ENCODE measurements around the gene AGMAT.

Gene AGMAT, protein sequence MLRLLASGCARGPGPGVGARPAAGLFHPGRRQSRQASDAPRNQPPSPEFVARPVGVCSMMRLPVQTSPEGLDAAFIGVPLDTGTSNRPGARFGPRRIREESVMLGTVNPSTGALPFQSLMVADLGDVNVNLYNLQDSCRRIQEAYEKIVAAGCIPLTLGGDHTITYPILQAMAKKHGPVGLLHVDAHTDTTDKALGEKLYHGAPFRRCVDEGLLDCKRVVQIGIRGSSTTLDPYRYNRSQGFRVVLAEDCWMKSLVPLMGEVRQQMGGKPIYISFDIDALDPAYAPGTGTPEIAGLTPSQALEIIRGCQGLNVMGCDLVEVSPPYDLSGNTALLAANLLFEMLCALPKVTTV

DNA sequence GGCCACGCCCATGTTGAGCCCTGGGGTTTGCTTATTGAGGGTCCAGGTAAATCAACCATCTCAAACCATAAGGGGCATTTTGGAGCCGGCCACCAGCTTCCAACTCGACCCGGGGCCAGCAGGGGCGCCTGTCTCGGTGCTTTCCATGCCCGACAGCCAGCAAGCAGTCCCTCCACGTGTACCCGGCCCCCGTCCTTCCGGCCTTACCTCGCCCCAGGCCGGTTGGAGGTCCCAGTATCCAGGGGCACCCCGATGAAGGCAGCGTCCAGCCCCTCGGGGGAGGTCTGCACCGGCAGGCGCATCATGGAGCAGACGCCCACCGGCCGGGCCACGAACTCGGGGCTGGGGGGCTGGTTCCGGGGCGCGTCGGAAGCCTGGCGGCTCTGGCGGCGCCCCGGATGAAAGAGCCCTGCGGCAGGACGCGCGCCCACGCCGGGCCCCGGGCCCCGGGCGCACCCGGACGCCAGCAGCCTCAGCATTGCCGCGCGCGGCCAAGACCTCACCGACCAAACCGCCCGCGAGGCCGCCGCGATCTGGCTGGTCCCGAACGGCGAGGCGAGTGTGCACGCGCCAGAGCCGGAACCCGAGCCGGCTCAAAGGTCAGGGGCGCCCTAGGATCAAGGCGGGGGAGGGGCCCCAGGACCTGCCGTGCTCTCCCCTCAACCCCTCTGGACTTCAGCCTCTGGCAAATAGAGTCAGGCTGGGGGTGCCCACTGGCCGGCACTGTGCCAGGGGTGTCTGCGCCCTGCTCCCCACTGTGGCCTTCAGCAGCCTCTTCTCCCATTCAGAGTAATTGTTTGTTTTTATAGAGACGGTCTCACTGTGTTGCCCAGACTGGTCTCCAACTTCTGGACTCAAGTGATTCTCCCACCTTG lies at the start of gene AGMAT:
TSS of gene AGMAT (minus strand) at position 563 of the 875 bp plus-strand sequence. CDS start at position 479, 84 bp downstream.
- peak; percentile 47 to 59 (median 55) for DNase-seq (ENCODE audit: low read depth in 2 of 3, low spot score in 2 of 3)

DNA sequence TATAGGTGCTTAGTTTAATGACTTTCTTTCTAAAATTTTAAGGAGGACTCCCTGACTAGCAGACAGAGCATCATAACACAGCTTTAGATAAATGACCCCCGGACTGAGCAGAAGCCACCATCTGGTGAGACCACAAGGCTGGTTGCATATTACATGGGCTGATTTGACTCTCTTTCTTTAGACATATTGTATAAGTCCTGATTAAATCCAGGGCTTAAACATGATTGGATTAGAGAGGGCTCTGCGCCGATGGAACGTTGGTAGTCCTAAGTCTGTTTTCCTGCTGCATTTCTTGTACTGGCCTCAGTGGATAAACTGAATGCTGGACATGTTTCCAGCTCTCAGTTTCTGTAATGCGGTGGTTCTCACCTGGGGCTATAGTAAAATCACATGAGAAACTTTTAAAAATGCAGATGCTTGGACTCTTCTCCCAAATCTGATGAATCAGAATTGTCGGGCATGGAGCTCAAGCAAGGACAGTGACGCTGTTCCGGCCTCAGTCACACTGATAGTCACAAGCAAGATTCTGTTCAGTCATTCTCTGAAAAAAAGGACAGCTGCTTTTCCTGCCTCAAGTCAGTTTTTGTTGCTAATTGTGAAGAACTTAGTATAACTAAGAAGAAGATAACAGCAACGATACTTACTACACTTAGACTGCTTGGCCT lies 49.0 kb upstream of the AGMAT start:
- no peak for DNase-seq (ENCODE audit: low read depth in 2 of 3, low spot score in 2 of 3)

DNA sequence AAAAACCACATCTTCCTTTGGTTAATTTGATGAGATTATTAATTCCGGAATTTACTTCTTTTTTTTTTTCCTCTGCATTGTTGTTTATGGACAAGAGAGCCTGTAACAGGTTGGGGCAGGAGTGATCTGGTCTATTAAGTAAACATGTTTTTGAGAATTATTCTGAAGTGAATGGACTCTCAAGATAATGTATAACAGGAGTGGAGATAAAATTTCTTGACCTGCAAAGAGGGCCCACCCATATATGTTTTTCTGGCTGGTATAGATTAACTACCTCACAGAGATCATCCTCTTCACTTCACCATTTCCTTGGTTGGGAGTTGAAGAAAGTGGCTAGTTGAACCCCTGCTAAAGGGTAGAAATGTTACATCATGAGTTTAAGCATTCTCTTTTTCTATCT lies 43.2 kb upstream of the AGMAT start:
- no peak for DNase-seq (ENCODE audit: low read depth in 2 of 3, low spot score in 2 of 3)

DNA sequence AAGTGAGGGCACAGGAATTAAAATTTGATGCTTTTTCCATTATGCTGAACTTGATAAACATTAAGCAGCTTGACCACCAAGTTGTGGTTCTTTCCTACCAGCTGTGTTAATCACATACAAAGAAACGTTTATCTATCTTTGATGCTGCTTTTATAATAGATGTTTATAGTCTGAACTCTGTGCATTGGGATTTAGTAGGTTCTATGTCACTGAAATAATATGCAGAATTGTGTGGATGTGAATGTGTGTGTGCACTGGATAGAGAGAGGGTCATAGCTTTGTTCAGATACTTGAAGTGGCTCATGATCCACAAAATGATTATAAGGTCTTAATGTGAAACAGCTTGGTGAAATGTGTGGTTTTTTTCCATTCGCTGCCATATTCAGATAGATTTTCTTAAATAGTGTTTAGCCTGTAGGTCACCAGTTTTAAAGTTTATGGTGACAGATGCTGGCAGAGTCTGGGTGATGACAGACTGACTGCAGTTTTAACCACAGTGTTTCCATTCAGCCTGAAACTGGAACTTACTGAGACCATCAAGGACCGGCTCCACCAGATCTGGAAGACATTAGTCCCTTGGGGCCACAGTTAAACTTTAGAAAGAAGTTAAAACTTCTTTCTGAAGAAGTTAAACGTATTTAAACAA lies 42.6 kb upstream of the AGMAT start:
- DNase-seq (ENCODE audit: low read depth in 2 of 3, low spot score in 2 of 3), result no peak

DNA sequence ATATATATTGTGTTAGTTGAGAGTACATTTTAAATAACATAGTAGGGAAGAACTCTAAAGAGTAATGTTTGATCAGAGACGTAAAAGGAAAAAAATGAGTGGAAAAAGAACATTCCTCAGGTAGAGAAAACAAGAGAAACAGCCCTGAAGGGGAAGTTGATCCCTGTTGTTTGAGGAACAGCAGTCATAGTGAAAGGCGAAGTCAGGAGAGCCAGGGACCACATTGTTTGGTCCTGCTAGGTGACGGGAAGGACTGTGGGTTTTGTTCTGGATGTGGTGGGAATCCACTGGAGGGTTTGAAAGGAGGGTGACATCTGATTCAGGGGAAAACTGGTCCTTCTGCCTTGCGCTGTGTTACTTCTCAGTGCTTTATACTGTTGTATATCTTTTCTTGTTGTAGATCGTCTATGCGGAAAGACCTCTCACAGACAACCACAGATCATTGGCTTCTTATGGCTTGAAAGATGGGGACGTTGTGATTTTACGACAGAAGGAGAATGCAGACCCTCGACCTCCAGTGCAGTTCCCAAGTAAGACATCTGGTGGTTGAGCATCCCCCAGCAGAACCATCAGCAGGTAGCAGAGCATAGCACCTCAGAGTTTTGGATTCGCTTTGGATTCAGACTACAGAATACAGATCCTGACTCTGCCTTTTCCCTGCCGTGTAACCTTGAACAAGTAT lies 41.6 kb upstream of the AGMAT start:
- DNase-seq (ENCODE audit: low read depth in 2 of 3, low spot score in 2 of 3), result no peak

DNA sequence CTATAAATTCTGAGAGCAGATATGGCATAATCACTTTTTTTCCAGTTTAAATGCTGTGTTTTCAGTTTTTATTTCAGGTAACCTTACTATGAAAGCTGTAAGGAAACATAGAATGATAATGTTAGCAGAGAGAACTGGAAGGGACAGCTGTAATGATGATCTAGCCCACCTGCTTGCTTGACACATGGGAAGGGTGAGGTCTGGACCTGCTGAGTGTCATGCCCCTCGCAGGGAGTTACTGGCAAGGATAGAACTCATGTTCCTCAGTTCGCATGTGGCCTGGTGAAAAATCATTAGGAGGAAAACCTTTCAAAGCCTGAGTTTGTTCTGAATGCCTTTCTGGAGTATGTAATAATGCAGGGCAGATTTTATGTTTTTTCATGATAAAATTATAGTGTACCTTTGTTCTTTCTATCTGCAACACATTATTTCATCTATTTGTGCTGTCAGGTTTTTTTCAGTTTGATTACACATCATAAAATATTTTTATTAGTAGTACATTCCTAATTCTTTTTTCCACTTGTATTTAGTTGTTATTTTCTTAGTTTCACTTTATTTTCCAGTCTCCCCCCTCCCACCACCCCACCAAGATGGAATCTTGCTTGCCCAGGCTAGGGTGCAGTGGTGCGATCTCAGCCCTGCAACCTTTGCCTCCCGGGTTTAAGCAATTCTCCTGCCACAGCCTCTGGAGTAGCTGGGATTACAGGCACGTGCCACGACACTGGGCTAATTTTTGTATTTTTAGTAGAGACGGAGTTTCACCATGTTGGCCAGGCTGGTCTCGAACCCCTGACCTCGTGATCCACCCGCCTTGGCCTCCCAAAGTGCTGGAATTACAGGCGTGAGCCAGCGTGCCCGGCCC lies 40.4 kb upstream of the AGMAT start:
- DNase-seq (ENCODE audit: low read depth in 2 of 3, low spot score in 2 of 3), result no peak

DNA sequence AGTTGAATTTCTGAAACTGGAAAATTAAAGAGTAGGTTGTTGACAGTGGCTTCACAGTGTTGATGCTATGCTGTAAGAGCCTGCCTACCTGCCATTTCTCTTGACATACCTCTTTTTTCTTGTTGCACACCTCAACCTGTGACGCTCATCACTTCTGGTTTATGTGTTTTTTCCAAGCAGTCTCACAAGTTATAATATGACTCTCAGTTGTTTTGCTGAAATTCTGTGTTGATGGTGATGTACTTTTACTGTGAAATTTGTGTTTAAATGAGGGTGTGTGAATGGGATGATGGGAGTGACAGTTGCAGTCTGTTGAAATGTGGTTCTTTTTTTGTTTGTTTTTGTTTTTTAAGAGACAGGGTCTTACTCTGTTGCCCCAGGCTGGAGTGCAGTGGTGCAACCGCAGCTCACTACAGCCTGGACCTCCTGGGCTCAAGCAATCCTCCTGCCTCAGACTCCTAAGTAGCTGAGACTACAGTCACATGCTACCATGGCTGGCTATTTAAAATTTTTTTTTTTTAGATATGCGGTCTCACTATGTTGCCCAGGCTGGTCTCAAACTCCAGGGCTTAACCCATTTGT lies 39.4 kb upstream of the AGMAT start:
- no peak for DNase-seq (ENCODE audit: low read depth in 2 of 3, low spot score in 2 of 3)

DNA sequence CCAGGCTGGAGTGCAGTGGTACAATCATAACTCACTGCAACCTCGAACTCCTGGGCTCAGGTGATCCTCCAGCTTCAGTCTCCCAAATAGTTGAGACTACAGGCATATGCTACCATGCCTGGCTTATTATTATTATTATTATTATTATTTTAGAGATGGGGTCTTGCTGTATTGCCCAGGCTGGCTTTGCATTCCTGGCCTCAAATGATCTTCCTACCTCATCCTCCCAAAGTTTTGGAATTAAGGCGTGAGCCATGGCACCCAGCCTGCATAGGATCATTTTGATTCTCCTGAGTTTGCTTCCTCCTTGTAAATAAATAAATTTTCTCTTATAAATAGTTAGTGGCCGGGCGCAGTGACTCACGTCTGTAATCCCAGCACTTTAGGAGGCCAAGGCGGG lies 38.6 kb upstream of the AGMAT start:
- DNase-seq (ENCODE audit: low read depth in 2 of 3, low spot score in 2 of 3), result no peak

DNA sequence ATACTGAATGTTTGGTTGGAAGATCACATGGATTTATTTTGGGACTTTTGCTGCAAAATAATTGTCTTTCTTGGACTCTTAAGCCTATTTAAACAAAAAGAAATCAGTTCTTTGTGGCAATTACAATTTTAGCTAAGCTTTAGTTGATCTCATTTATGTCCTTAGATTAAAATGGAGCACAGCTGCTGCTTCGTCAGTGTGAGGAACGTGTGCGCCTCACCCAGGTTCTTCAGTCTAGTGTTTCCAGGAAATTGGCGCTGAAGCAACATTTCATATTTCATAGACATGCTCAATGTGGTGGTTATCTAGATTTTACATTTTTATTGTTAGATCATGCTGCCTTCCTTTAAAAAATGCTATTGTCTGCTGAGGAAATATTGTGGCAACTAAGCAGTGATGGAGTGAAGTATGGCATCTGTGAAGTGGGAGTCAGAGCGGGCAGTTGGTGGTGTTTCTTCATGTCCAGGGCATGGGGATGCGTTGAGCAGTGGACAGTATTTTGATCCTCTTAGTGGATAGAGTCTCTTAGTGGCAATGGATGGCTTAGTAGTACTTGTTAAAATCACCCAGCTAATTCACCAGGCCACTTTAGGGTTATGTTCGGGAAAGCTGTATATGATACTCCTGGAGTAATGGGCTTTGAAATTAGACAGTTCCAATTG lies 38.0 kb upstream of the AGMAT start:
- DNase-seq (ENCODE audit: low read depth in 2 of 3, low spot score in 2 of 3), result no peak

DNA sequence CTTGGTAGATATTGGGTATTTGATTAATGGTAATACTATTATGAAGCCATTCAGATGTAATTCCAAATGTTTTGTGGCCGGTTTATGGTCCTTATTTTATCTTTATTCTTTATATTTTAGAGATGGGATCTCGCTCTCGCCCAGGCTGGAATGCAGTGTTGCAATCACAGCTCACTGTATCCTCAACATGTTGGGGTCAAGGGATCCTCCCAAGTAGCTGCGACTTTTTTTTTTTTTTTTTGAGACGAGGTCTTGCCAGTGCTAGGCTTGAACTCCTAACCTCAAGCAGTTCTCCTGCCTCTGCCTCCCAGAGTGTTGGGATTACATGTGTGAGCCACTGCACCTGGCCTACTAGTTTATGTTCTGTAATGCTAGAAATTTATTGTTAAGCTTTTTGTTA lies 37.1 kb upstream of the AGMAT start:
- no peak for DNase-seq (ENCODE audit: low read depth in 2 of 3, low spot score in 2 of 3)

DNA sequence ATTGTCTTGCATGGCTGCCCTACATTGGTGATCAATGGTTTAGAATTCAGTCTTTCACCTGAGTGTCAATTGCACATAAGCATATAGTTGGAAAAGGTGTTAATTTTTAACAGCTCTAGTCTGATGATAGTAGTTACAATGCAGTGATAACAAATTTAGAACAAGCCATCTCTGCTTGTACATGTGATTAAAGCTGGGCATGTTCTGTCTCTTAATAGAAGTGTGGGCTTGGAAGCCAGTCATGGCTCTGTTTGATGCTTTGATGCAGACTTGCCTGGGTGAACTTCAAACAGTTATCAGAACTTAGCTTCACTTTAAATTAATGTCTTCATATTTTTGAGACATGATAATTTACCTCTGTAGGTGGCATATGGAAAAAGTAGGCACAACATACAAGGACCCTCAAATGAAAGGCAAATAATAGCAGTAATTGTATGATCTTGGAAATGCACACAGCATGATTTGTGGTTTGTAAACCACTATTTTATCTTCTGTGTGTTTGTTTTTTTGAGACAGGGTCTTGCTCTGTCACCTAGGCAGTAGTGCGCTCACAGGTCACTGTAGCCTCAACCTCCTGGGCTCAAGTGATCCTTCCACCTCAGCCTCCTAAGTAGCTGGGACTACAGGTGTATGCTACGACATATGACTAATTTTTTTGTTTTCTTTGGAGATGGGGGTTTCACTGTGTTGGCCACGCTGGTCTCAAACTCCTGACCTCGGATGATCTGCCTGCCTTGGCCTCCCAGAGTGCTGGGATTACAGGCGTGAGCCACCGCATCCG lies 36.2 kb upstream of the AGMAT start:
- DNase-seq (ENCODE audit: low read depth in 2 of 3, low spot score in 2 of 3), result no peak

DNA sequence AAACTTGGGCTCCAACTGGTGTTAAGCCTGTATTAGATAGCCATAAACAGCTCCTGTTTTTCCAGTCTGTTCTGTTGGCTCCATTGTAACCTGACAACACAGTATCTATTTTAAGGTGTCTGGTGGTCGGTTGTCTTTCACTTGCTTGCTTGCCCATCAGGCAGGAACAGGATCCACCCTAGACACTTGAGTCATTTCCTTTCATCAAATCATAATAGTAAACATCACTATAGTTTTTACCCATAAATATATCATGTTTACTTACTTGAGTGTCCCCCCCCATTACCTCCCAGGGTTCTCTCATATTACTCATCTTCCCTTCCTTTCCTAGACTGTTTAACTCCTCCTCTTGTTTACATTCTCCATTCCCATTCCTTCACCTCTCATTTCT lies 35.3 kb upstream of the AGMAT start:
- DNase-seq (ENCODE audit: low read depth in 2 of 3, low spot score in 2 of 3), result no peak

DNA sequence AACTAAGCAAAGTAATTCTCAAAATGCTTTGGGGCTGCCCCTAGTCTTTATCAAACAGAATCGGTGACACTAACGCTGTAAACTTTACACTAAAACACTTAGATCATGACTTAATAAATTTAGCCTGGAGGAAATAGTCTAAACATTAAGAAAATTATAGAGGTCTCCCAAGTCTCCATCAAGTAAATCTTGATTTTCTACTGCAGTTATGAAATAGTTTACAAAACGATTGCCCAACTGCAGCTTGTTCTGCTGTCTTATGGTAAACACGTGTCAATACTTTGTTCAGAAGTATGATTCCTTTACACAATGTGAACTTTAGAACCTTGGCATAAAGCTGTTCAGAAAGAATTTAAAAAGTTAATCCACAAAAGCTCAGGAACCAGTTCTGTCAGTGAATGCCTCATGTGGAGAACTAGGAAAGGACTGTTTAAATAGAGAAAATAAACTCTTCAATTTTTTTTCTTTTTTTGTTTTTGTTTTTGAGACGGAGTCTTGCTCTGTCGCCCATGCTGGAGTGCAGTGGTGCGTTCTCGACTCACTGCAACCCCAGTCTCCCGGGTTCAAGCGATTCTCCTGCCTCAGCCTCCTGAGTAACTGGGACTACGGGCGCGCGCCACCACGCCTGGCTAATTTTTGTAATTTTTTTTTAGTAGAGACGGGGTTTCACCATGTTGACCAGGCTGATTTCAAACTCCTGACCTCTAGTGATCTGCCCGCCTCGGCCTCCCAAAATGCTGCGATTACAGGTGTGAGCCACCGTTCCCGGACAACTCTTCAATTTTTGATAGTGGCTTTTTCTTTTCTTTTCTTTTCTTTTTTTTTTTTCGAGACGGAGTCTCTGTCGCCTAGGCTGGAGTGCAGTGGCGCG lies 34.0 kb upstream of the AGMAT start:
- DNase-seq (ENCODE audit: low read depth in 2 of 3, low spot score in 2 of 3), result no peak

DNA sequence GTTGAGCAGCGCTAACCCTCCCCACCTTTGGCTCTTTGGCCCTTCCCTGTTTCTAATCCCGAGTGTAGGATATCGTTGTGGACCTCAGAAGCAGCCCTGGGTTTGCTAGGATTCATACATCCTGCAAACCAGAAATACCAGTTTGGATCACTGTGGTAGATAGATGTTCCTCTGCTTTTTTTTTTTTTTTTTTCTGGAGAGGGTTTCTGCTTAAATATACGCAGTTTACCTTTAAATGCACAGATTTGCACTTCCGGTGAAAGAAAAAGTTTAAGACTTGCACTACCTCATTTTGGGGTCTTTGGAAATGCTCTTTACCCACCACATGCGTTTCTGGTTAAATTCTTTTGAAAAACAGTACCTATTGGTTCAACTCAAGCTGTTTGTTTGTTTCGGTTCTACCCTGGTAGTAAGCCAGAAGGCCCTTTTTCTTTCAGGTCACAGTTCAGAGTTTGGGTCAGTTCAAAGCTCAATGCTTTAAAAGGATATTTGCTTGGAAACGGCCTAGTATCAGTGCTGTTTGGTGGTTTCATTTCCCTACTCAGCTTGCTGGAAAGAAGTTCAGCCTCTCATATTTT lies 33.3 kb upstream of the AGMAT start:
- no peak for DNase-seq (ENCODE audit: low read depth in 2 of 3, low spot score in 2 of 3)

DNA sequence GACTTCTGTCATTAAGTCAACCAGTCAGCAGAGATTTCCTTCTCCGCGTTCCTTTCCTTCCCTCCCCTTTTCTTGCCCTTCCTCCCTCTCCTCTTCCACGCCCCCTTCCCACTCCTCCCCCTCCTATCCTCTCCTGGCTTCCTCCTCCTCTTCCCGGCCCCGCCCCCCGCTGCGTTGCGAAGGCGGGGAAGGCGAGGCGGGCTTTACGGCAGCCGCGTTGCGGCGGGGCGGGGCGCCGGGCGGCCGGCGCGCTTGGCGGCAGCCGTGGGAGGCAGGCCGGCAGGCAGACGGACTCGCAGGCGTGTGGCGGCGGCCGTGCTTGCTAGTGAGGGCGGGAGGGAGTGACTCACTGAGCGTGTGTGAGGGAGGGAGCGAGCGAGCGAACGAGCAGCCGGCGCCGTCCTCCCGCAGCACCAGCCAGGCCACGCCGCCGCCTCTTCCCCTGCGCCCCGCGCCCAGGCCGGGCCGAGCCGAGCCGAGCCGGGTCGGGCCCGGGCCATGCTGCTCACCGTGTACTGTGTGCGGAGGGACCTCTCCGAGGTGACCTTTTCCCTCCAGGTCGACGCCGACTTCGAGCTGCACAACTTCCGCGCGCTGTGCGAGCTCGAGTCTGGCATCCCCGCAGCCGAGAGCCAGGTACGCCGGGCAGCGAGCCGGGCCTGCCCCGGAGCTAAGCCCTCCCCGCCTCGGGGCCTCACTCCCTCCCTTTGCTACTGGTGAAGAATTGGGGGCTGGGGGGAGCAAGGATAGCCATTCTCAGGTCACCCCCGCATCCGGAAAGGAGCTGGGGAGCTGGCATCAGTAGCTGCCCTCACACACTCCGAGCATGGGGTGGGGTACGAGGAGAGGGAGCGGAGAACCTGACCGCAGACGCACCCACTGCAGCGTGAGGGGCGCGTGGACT lies 32.6 kb upstream of the AGMAT start, which contains the start of gene DDI2:
TSS of gene DDI2 (plus strand) at position 286 of the 904 bp plus-strand sequence. CDS start at position 499, 213 bp downstream.
- DNase-seq (ENCODE audit: low read depth in 2 of 3, low spot score in 2 of 3), result peak; percentile 80 to 96 (median 84)
